ENCODE data around the gene GOLGA3.
"Not testable (repeated sequence)": the region's sequence is repeated elsewhere in the genome, so short reads cannot be mapped to it uniquely, and the experiment has no call there.

Gene GOLGA3, protein sequence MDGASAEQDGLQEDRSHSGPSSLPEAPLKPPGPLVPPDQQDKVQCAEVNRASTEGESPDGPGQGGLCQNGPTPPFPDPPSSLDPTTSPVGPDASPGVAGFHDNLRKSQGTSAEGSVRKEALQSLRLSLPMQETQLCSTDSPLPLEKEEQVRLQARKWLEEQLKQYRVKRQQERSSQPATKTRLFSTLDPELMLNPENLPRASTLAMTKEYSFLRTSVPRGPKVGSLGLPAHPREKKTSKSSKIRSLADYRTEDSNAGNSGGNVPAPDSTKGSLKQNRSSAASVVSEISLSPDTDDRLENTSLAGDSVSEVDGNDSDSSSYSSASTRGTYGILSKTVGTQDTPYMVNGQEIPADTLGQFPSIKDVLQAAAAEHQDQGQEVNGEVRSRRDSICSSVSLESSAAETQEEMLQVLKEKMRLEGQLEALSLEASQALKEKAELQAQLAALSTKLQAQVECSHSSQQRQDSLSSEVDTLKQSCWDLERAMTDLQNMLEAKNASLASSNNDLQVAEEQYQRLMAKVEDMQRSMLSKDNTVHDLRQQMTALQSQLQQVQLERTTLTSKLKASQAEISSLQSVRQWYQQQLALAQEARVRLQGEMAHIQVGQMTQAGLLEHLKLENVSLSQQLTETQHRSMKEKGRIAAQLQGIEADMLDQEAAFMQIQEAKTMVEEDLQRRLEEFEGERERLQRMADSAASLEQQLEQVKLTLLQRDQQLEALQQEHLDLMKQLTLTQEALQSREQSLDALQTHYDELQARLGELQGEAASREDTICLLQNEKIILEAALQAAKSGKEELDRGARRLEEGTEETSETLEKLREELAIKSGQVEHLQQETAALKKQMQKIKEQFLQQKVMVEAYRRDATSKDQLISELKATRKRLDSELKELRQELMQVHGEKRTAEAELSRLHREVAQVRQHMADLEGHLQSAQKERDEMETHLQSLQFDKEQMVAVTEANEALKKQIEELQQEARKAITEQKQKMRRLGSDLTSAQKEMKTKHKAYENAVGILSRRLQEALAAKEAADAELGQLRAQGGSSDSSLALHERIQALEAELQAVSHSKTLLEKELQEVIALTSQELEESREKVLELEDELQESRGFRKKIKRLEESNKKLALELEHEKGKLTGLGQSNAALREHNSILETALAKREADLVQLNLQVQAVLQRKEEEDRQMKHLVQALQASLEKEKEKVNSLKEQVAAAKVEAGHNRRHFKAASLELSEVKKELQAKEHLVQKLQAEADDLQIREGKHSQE (N-terminal part only)

DNA sequence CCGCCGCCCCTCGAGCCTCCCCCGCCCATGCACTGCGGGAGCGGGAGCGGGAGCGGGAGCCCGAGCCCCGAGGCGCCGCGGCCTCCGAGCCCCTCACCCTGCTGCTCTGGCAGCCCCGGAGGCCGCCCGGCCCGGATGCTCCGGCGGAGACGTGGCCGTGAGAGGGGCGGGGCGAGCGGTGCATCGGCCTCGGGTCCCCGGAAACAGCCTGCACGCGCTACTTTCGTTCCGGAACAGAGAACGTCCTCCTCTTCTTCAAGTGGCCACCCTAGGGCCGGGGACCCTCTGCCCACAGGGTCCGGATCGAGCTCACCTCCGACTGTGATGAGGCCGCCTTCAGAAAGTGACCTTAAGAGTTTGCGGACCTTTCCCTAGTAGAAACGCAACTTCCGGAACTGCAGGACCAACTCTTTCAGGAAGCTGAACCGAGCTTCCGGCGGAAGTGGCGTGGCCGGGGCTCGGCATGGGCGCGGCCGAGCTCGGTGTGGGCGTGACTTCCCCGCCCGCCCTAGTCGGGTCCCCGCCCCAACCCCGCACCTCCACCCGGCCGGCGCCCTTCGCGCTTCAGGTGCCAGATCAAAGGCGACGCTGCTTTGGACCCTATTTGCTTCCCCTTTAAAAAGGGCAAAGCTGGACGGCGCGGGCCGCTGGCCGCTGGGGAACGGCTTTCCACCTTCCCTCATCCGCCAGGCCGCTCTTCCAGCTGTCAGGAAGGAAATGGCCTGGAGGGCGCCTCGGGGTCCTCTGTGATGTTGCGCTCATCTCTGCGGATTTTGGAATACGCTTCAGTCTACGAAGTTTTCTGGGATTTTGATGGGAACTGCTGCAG lies at the start of gene GOLGA3:
Gene GOLGA3, minus strand, starts transcription at position 164 of the 829 bp plus-strand sequence. CDS start 6,741 bp downstream, outside the sequence.
- peak; percentile 92 to 94 (median 94) for DNase-seq (ENCODE audit: low read depth in 3 of 3)

DNA sequence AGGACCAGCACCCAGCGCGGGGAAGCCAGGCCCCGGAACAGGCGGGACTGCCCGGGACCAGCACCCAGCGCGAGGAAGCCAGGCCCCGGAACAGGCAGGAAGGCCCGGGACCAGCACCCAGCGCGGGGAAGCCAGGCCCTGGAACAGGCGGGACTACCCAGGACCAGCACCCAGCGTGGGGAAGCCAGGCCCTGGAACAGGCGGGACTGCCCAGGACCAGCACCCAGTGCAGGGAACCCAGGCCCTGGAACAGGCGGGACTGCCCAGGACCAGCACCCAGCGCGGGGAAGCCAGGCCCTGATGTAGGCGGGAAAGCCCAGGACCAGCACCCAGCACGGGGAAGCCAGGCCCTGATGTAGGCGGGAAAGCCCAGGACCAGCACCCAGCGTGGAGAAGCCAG lies 46.0 kb upstream of the GOLGA3 start:
- DNase-seq (ENCODE audit: low read depth in 3 of 3), result not testable (repeated sequence)

DNA sequence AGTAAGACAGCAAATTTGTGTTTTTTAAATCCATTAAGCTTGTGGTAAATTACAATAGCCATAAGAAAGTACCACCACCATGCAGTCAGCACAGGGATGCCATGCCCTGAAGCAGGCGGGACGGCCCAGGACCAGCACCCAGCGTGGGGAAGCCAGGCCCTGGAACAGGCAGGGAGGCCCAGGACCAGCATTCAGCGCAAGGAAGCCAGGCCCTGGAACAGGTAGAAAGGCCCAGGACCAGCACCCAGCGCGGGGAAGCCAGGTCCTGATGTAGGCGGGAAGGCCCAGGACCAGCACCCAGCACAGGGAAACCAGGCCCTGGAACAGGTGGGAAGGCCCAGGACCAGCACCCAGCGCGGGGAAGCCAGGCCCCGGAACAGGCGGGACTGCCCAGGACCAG lies 45.5 kb upstream of the GOLGA3 start:
- DNase-seq (ENCODE audit: low read depth in 3 of 3), result no peak

DNA sequence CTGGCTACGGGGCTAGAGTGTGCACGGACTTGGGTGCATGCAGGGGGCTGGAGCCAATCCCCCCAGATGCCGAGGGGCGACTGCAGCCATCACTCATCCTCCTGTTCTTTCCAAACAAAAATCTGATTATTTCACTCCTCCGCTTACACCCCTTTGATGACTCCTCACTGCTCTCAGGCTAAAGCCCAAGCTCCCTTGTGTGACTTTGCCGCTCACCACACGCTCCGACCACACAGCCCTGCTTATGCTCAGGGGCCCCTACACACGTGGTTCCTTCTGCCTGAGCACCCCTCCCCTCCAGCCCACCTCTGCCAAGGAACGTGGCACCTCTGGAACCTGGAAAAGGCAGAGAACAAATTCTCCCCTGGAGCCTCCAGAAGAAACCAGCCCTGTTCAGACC lies 45.1 kb upstream of the GOLGA3 start:
- no peak for DNase-seq (ENCODE audit: low read depth in 3 of 3)

DNA sequence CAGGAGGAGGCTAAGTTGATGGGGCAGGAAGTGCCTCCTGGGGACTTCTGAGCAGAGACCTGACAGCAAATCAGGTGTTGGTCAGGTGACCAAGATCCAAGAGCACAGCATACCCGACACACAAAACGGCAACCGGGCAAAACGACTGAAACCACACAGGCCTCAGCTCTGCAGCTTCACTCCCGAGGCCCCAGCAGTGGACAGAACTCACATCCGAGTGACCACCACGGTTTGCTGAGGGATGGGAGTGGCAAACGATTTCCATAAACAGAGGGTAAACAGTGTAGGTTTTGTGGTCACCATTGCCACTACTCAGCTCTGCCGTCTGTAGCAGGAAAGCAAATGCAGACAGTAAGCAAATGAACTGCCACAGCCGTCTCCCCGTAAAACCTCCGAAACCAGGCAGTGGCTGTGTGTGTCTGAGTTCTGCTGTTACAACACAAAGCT lies 44.3 kb upstream of the GOLGA3 start:
- no peak for DNase-seq (ENCODE audit: low read depth in 3 of 3)

DNA sequence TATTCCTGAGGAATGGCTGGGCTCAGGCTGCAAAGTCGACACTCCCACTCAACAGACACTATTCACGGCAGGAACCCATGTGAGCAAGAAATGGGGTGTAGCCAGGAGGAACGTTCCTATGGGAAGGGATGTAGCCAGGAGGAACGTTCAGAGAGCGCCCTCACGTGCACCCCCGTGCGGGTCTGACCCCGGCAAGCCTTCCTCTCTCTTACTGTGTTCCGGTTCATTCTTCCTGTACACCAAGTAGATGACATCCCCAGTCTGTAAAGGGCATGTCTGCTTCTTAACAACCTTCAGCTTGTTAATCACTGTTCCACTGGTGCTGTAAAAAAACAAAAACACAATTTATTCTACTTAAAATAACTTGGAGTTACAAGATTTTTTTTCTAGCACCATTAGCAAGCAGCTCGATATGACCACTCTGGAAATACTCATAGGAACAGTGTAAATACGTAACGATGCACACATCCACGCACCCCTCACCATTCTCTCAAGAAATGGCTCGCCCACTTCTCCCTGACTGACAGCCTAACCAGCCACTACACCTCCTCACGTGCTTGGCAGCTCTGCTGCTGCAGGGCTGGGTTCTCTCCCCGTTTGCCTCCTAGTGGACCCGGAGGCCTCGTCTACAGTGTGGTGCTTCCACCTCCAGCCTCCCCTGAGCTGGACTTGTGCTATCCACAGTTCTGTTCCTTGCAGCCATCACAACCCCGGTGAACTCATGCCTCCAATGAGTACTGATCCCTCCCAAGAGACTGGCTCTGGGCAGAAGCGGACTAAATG lies 43.6 kb upstream of the GOLGA3 start:
- no peak for DNase-seq (ENCODE audit: low read depth in 3 of 3)

DNA sequence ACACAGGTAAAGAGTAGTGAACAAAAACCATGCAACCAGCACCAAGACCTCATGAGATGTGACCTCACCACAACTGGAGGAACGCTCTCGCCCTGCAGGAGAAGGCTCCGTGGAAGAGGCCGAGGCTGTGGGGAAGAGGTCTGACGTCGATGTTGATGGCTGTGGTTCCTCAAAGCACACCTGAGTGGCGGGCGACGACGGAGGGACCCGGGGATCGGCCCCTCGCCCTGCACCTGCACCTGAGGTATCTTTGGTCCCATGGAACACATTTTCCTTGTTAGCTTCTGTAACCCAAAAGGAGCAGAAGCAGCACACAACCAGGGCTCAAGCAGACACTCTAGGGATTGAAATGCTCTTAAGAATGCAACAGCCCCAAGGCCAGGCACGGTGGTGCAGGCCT lies 40.9 kb upstream of the GOLGA3 start:
- DNase-seq (ENCODE audit: low read depth in 3 of 3), result no peak

DNA sequence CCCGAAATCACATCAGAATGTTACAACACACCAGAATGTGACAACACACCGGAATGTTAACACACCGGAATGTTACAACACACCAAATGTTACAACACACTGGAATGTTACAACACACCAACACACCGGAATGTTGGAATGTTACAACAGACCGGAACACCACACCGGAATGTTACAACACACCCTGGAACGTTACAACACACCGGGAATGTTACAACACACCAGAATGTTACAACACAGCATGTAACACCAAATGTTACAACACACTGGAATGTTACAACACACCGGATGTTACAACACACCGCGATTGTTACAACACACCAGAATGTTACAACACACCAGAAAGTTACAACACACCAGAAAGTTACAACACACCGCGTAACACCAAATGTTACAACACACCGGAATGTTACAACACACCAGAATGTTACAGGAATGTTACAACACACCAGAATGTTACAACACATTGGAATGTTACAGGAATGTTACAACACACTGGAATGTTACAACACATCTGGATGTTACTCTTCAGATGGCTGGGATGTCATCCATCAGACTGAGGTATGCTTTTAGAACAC lies 37.7 kb upstream of the GOLGA3 start:
- no peak for DNase-seq (ENCODE audit: low read depth in 3 of 3)

DNA sequence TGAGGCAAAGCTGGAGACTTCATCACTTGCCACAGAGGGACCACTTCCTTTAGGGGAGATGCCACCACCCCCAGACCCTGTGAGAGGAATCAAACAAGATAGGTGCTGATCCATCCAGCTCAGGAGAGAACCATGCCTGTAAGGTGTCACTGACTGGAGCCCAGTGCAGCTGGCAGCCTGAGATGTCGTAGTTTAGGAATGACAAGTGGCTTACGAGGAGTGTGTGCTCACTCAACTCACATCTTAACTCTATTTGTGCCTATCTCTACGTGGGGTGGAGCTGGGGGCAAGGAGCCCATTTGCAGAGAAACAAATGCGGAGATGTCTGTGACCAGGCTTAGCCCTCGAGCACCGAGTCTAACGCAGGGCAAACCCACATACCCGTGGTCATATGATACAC lies 32.9 kb upstream of the GOLGA3 start:
- no peak for DNase-seq (ENCODE audit: low read depth in 3 of 3)

DNA sequence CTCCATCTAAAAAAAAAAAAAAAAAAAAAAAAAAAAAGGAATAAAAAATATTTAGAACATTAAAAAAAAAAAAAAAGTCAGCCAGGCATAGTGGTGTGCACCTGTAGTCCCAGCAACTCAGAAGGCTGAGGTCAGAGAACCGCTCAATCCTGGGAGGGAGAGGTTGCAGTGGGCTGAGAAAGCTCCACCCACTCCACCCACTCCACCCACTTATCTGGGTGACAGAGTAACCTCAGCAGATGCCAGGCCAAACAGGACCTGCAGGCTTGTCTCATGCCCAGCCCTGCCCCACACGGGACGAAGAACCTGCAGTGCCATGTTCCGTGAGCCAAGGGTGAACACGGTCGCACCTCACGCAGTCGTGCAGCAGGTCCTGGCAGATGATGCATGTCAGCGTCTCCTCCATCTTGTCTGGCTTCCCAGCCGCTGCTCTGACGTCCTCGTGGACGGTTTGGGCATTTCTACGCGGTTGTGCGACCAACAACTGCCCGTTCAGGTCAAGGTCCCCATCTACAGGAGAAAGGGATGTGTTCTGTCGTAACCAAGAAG lies 30.1 kb upstream of the GOLGA3 start:
- DNase-seq (ENCODE audit: low read depth in 3 of 3), result no peak

DNA sequence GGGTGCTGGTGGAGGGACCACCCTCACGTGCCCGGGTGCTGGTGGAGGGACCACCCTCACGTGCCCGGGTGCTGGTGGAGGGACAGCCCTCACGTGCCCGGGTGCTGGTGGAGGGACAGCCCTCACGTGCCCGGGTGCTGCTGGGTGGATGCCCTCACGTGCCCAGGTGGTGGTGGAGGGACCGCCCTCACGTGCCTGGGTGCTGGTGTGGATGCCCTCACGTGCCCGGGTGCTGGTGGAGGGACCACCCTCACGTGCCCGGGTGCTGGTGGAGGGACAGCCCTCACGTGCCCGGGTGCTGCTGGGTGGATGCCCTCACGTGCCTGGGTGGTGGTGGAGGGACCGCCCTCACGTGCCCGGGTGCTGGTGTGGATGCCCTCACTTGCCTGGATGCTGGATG lies 28.4 kb upstream of the GOLGA3 start:
- not testable (repeated sequence) for DNase-seq (ENCODE audit: low read depth in 3 of 3)

DNA sequence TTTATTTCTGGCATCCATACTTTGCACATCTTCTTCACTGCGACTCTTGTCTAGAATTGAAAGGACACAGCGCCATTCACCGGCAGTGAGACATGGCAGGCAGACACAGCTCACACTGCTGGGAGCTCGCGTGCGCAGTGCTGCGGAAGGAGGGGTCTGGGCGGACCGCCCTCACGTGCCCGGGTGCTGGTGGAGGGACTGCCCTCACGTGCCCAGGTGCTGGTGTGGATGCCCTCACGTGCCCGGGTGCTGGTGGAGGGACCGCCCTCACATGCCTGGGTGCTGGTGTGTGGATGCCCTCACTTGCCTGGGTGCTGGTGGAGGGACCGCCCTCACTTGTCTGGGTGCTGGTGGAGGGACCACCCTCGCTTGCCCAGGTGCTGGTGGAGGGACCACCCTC lies 27.9 kb upstream of the GOLGA3 start:
- DNase-seq (ENCODE audit: low read depth in 3 of 3), result no peak

DNA sequence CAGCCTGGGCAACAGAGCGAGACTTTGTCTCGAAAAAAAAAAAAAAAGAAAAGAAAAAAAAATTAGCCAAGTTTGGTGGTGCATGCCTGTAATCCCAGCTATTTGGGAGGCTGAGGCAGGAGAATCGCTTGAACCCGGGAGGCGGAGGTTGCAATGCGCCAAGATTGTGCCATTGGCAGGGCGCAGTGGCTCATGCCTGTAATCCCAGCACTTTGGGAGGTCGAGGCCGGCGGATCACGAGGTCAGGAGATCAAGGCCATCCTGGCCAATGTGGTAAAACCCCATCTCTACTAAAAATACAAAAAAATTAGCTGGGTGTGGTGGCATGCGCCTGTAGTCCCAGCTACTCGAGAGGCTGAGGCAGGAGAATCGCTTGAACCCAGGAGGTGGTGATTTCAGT lies 26.5 kb upstream of the GOLGA3 start:
- not testable (repeated sequence) for DNase-seq (ENCODE audit: low read depth in 3 of 3)

DNA sequence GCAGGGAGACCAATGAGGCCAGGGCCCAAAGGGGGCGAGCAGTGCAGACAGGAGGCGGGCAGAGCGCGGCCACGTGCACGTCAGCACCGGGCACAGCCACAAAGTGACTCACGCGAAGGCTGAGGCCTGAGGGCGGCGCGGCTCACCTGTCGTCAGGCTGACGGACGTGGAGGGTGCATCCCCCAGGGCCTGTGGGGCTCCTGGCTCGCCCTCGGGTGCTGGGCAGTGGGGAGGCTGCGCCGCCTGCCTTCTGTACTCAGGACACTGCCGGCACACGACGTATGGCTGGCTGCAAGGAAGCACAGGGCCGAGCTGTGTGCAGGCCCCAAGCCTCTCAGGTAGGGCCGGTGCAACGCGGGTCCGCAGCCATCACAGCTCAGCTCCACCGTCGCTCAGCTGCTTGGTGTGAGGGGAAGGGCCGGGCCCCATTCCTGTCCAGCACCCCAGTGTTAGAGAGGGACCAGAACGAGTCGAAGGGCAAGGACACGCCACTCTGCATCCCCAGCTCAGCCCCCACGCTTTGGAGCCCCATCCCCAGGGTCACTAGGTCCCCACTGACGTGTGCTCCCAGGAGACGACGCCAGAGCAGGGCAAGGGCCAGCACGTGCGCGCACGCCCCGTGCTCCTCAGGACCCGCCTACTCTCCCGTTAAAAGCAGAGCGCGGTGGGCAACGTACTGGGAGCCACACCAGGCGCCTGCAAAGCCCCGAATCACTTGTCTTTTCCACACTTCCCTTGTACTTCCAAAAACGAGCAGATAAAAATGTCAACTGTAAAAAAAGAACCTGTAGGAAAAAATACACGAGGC lies 24.8 kb upstream of the GOLGA3 start:
- no peak for DNase-seq (ENCODE audit: low read depth in 3 of 3)

DNA sequence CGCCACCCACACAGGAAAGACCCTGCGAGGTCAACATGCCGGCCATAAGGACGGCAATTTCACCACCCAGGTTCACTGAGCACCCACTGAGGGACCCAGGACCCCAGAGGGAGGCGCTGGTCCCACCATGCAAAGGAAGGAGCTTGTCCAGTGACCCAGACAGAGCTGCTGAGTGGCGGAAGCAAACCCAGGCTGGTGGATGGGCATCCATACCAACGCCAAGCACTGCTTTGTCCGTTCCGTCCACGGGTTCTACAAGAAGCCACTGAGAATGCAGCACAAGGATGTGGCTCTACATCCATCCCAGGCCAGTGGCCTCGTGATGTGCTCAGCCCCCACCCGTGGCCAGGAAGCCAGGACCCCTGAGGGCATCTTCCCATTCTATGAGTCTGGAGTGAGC lies 23.8 kb upstream of the GOLGA3 start:
- no peak for DNase-seq (ENCODE audit: low read depth in 3 of 3)

DNA sequence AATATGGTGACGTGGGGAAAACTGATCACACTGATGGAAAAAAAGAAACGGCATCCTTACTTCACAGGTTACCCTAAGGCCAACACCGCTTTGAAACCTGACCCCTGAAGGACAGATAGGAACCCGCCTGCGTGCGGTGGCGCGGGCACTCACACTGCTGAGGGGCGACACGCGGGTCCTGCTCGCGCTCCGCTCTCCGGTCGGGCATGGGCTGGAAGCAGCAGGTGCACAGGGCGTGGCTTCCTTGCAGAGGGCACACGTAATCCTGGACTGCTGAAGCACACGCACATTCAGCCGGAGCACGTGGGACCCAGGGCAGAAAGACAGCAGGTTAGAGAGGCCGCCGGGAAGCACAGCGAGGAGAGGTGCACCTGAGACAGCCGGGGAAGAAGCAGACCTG lies 22.8 kb upstream of the GOLGA3 start:
- DNase-seq (ENCODE audit: low read depth in 3 of 3), result no peak

DNA sequence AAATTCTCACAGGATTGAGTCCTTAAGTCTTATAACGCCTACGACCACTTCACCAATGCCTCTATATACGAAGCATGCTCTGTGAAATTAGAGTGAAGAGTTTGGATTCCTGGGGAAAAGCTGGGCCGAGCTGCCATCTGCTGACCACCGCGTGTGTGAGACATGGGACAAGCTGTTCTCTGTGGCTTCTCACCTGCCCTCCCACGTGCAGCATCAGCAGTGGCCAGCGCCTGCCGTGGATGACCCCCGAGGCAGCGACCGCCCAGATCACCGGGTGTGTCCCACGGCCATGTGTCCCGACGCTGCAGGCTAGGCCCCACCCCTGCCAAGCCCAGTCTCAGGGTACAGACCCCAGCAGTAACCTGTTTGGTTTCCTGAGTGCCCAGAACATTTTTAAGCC lies 21.6 kb upstream of the GOLGA3 start:
- DNase-seq (ENCODE audit: low read depth in 3 of 3), result no peak

DNA sequence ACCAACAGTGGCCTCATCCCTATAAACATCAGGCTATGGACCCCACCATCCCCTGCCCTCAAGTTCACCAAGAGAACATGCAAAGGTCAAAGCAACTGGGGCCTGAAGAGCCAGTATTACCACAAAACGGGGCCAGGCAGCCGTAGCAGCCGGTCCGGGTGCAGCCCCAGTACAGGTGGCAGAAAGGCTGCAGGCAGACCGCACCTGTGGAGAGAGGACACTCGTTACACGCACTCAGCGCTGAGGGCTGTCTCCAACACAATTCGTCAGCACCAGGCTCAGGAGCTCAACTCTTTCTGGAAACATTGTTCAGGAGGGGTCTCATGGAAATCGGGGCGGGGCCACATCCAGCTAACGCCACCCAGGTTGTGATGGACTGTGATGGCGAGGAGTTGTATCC lies 19.9 kb upstream of the GOLGA3 start:
- no peak for DNase-seq (ENCODE audit: low read depth in 3 of 3)

Measured in stimulated activated CD4-positive, alpha-beta T cell treated with anti-CD3 and anti-CD28 coated beads, TNF-alpha, amount 100 ng/mL, for 48 hours (primary cell).